K562 (cell line): ENCODE data around the gene TLCD1. TPM values are rescaled to one million over a fixed set of nuclear protein-coding genes. Genes with fewer than 3 reads are reported as not detected.
A peak's percentile ranks its signal among the peaks of the same experiment; 100 is the strongest.

Experiments used
- BCOR ChIP-seq: fragments of 450-650 bp; IDR thresholded peaks from 2 replicates; pipeline ENCODE4 v1.6.1; 2016
- C11orf30 ChIP-seq: fragments of 450-650 bp; IDR thresholded peaks from 2 replicates; pipeline ENCODE4 v1.6.1; 2016; ENCODE audit warnings: low read depth, mild to moderate bottlenecking
- CBX3 ChIP-seq, 2 experiments: IDR thresholded peaks; 1 replicate in 1 of 2; 2 replicates in 1 of 2; pipeline ENCODE4 v1.6.1; 2012; ENCODE audit warnings: inconsistent platforms in 2 of 2, low read length in 2 of 2, borderline replicate concordance in 1 of 2, control low read depth in 1 of 2
- DDX20 ChIP-seq: fragments of 450-650 bp; IDR thresholded peaks from 2 replicates; pipeline ENCODE4 v1.6.1; 2016; ENCODE audit warnings: missing genetic modification characterization, low read depth, mild to moderate bottlenecking, missing compliant biosample characterization, moderate library complexity
- DIDO1 ChIP-seq: fragments of 450-650 bp; IDR thresholded peaks from 2 replicates; pipeline ENCODE4 v1.6.1; 2016; ENCODE audit warnings: low read depth, missing biosample characterization, missing genetic modification characterization
- MTA3 ChIP-seq: fragments of 450-650 bp; formaldehyde crosslinking; IDR thresholded peaks from 2 replicates; pipeline ENCODE4 v1.6.1; 2017; ENCODE audit warnings: mild to moderate bottlenecking, borderline replicate concordance
- MYNN ChIP-seq, 2 experiments: sonication (generic); formaldehyde crosslinking in 1 of 2; IDR thresholded peaks; 2 replicates each; pipeline versions ENCODE4 v1.5.0 to v1.6.1; 2016 to 2020; ENCODE audit warnings: antibody characterized with exemption in 1 of 2, missing genetic modification reagents in 1 of 2
- NCOA1 ChIP-seq: fragments of 450-650 bp; IDR thresholded peaks from 2 replicates; pipeline ENCODE4 v1.6.1; 2016; ENCODE audit warnings: low read depth
- NCOA6 ChIP-seq: fragments of 450-650 bp; IDR thresholded peaks from 2 replicates; pipeline ENCODE4 v1.6.1; 2017; ENCODE audit warnings: mild to moderate bottlenecking
- PBX2 ChIP-seq, 2 experiments: IDR thresholded peaks in 1 of 2; conservative IDR thresholded peaks in 1 of 2; 2 replicates each; pipeline ENCODE4 v1.6.1; 2016; ENCODE audit warnings: low read depth in 2 of 2, mild to moderate bottlenecking in 1 of 2, missing compliant biosample characterization in 1 of 2, missing genetic modification characterization in 1 of 2, moderate library complexity in 1 of 2
- RCOR1 ChIP-seq, 2 experiments: IDR thresholded peaks; 2 replicates each; pipeline ENCODE4 v1.6.1; 2012; ENCODE audit warnings: low read depth in 2 of 2, low read length in 2 of 2, borderline replicate concordance in 1 of 2, improper control_type of control experiment in 1 of 2
- TBP ChIP-seq: optimal IDR thresholded peaks from 2 replicates; pipeline ENCODE3; 2011; ENCODE audit warnings: low read depth, low read length, improper control_type of control experiment
- TFE3 ChIP-seq: fragments of 450-650 bp; formaldehyde crosslinking; IDR thresholded peaks from 2 replicates; pipeline ENCODE4 v1.4.0; 2020; ENCODE audit warnings: mild to moderate bottlenecking, mixed read lengths
- ZFX ChIP-seq: sonication (generic); formaldehyde crosslinking; IDR thresholded peaks from 2 replicates; pipeline ENCODE4 v1.8.0; 2022; ENCODE audit warnings: mild to moderate bottlenecking, missing genetic modification reagents, moderate library complexity
- ZNF347 ChIP-seq: fragments of 450-650 bp; formaldehyde crosslinking; IDR thresholded peaks from 2 replicates; pipeline ENCODE4 v1.4.0; 2020; ENCODE audit warnings: low read depth, mild to moderate bottlenecking, moderate library complexity
- ZNF511 ChIP-seq: sonication (generic); formaldehyde crosslinking; IDR thresholded peaks from 2 replicates; pipeline ENCODE4 v1.8.0; 2022; ENCODE audit warnings: mild to moderate bottlenecking, missing genetic modification reagents
- ZNF592 ChIP-seq: fragments of 450-650 bp; IDR thresholded peaks from 2 replicates; pipeline ENCODE4 v1.6.1; 2017; ENCODE audit warnings: antibody characterized with exemption, mild to moderate bottlenecking
- polyA plus RNA-seq, 8 experiments: library from polyadenylated mRNA; depleted of rRNA in 4 of 8; stranded (reverse) in 5 of 8; unstranded in 3 of 8; fragments of >200 nt; fragmentation: Nextera tagmentation in 2 of 8; fragmentation: Illumina TruSeq in 1 of 8; extraction: Ambion mirVana in 2 of 8; extraction: Trizol in 1 of 8; gene quantifications; 2 replicates each; pipeline versions ENCODE4 v1.2.1 to v1.2.3, GENCODE V29; 2011 to 2014; ENCODE audit warnings: inconsistent platforms in 1 of 8, missing spikeins in 1 of 8
- total RNA-seq, 7 experiments: library from RNA; depleted of rRNA in 6 of 7; stranded (reverse); fragments of >200 nt in 6 of 7; fragmentation: Illumina TruSeq in 2 of 7; extraction: Trizol in 2 of 7; gene quantifications; 2 replicates each; pipeline versions ENCODE4 v1.2.1 to v1.2.3, GENCODE V29; 2011 to 2021; ENCODE audit warnings: low replicate concordance in 1 of 7

The TLCD1 gene
- total and polyA plus RNA-seq, 9 of the 15 experiments (the other 6 are each of a cell fraction or from before 2014, with no cell fraction given), result 6.8 to 37.7 (median 21.7) TPM

- no peak for TF ChIP-seq TBP
- TF ChIP-seq ZNF347, result no peak
- TF ChIP-seq ZFX (CRISPR knock-in tag), result peak; percentile 65
- no peak; the same call in 1 of the 2 replicates for TF ChIP-seq ZNF592
- peak in 1 of 2 experiments; percentile 61; a peak in 1 of 3 replicates for TF ChIP-seq CBX3 (IDR thresholded peaks at IDR 0.05; ENCODE audit: borderline replicate concordance in 1 of 2, low read length in 2 of 2)
- TF ChIP-seq MYNN (IDR thresholded peaks at IDR 0.05), result no peak
- TF ChIP-seq MYNN (CRISPR knock-in tag; IDR thresholded peaks at IDR 0.05), result no peak
- TF ChIP-seq ZNF511, result peak; percentile 95
- no peak for TF ChIP-seq C11orf30
- TF ChIP-seq RCOR1 (IDR thresholded peaks at IDR 0.05; ENCODE audit: borderline replicate concordance in 1 of 2, low read depth in 2 of 2, low read length in 2 of 2), result 0 out of 4 replicates have a peak, but pooled peaks of 1 of the 2 experiments have one; percentile 4
- no peak for TF ChIP-seq DIDO1 (tag)
- peak; percentile 98 for TF ChIP-seq MTA3
- TF ChIP-seq TFE3, result no peak
- peak; percentile 93 for TF ChIP-seq NCOA1
- TF ChIP-seq NCOA6, result no peak
- TF ChIP-seq DDX20 (tag), result no peak
- TF ChIP-seq BCOR, result no peak
- no peak for TF ChIP-seq PBX2 (CRISPR knock-in tag; IDR thresholded peaks at IDR 0.05; ENCODE audit: low read depth)
- TF ChIP-seq PBX2 (tag; conservative IDR thresholded peaks at IDR 0.05; ENCODE audit: low read depth), result no peak
These were observed 18.3 kb upstream of the TLCD1 start (continued) for GRCh38 chr17:28744104-28744971.
